ENCODE measurements around the gene SMIM1.
A peak's percentile ranks its signal among the peaks of the same experiment; 100 is the strongest.

Gene SMIM1

DNA sequence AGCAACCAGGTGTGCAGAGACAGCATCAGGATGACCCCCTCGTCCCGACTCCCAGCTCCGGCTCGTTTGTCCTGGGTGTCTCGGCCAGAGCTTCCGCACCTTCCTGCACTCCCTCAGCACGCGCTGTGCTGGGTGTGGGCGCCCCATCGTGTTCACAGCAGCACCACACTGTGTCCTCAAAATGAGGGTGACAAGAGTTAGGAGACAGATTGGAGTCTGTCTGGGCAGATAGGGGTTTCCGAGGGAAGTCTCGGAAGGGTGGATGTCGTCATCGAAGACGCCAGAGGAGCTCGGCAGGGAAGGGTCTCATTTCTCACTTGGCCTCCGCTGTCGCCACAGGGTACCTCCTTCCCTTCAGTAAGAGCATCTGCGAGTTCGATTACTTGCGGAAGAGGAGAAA lies 16.2 kb upstream of the SMIM1 start:
- DNase-seq (ENCODE audit: low read depth): no peak

DNA sequence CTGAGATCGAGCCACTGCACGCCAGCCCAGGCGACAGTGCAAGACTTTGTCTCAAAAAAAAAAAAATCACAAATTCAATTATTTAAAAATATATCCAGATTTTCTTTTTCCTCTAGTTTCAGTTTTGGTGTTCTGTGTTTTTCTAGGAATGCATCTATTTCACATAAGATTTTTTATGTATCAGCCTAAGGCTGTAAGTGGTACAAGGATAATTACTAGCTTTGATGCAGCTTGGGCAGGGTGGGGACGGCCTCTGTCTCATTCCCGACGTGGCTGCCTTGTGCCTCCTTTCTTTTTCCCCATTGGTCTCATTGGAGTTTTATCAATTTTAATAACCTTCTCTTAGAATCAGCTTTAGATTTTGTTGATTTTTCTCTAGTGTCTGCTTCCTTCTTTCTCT lies 13.4 kb upstream of the SMIM1 start:
- DNase-seq (ENCODE audit: low read depth): no peak

DNA sequence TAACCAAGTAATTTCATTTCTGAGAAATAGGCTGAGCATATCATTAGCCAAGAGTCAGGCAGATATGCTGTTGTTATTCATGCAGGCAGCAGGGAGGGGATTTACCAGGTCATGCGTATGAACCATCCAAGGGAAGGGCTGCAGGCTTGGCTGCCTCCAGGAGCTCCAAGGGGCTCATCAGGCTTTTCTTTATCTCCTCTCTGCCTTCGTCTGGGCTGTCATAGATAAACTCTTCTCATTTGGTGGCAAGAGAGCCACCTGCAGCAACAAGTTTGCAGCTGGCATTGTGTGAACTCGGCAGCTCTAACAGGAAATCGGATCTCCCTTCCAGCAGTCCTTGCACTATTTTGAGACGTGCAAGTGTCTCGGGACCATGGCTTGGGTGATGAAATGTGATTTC lies 12.8 kb upstream of the SMIM1 start:
- no peak for DNase-seq (ENCODE audit: low read depth)

DNA sequence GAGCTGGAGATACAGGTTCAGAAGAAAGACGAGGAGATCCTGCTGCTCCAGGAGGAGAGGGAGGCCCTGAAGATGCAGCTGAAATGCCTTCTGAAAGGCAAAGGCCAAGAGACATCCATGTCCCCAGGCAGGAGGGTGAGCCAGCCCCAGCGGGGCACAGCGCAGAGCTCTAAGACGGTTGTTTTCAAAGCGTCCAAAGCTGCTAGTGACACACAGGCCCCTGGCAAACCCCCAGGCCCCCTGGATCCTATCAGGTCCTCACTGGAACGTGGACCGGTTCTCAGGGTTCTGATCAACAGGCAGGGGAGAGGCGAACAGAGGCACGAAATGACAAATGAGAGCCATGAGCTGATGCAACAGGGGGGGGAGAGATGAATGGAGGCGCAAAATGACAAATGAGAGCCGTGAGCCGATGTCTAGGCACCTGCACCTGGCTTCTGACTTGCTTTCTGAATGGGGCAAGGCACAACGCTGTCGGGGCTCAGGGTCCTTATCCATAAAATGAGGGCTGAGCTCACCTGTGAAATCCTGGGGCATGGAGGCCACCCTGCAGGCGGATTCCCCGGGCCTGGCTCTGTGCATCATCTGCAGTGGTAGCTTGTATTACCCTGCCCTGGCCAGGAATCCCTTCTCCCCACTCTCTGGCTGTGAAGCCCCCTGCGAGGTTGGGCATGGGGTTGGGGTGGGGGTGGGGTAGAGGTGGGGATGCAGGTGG lies 11.1 kb upstream of the SMIM1 start:
- no peak for DNase-seq (ENCODE audit: low read depth)

DNA sequence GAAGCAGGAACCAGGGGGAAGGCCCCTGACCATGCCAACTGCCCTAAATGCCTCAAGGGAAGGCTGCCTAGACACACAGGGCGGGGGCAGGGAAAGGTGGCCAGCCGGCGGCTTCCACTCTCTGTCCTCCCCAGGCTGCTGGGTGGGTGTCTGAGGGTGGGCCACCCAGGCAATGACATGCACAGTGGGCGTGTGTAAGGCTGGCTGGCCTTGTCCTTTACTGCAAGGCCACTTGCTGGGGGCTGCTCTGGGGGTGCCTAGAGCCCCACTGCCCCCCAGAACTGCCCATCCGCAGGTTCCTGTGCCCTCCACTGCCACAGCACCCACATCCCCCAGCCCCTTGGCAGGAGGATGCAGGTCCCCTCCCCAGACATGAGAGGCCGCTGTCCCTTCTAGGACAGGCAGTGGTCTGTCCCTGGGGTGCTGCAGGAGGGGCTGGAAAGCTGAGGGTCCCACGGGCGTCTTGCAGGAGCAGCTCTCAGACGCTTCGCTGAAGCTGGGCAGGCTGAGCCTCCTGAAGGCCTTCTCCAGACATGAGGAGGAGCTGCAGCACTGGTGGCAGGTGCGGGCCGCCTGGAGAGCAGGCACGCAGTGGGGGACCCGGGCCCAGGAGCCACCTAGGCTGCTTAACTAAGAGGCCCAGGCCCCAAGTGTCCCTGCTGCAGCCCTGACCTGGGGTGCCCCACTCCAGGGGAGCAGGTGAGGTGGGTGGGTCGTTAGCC lies 10.2 kb upstream of the SMIM1 start:
- no peak for DNase-seq (ENCODE audit: low read depth)

DNA sequence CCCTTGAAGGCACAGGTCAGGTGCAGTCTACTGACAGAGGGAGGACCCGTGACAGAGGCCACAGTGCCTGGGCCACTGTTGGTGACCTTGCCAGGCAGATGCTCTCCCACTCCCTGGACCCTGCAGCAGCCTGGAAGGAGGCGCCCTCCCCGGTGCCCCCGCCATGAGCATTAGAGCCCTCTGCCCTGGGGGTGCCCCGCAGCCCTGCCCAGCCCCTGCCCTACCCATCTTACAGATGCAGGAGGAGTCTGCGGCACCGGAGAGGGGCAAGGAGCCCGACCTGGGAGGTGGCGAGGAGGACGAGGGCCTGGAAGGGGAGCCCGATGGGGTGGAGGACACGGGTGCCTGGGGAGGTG lies 9.7 kb upstream of the SMIM1 start:
- DNase-seq (ENCODE audit: low read depth): no peak

DNA sequence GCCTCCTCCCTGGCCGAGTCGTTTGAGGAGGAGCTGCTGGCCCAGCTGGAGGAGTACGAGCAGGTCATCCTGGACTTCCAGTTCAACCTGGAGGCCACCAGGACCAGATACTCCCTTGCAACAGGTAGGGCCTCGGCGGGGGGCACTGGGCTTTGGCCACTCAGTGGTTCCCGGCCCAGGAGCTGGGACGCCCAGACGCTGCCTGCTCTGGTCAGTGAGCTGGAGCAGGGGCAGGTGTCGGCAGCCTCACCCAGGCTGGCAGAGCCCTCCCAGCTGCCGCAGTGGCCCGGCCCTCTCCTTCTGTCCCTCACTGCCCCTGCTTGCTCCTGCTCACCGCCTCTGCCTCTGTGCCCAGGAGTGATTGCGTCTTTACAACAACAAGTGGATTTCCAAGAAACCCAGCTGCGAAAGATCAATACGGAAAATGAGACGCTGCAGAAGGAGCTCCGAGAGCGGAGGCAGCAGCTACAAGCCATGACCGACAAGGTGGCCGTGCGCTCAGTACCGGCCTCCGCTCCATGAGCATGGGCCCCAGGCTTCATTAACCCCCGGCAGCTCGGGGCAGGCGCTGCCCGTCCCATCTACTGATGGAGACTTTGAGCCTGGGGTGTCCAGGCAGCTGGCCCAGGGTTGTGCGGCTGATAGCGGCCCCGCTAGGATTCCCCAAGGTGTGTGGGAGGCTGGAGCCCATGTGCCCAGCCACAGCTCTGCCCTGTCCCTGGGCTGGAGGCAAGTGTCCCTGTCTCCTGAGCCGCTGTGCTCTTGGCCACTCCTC lies 9.0 kb upstream of the SMIM1 start:
- no peak for DNase-seq (ENCODE audit: low read depth)

DNA sequence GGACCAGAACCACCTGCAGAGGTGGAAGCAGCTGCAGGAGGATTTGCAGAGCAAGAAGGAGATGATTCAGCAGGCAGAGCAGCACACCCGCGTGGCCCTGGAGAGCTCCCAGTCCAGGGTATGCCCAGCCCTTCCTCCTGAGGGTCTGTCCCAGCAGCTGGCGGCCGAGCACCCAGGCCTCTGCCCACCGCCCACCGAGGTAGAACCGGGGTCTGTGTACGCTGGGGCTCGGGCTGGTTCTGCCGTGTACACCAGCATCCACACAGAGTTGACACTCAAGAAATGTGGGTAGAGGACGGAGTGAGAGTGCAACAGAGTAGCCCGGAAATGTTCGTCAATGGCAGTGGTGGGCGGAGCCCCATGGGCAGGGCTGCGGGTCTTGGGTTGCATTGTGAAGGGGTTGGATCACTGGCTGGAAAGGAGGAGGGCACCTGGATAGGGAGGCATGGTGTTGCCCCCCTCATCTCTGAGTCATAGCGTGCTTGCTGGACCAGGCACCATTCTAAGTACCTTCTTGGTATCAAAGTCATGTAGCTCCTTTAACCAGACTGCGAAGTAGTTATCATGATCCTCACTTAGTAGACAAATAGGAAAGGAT lies 5.1 kb upstream of the SMIM1 start:
- no peak for DNase-seq (ENCODE audit: low read depth)

DNA sequence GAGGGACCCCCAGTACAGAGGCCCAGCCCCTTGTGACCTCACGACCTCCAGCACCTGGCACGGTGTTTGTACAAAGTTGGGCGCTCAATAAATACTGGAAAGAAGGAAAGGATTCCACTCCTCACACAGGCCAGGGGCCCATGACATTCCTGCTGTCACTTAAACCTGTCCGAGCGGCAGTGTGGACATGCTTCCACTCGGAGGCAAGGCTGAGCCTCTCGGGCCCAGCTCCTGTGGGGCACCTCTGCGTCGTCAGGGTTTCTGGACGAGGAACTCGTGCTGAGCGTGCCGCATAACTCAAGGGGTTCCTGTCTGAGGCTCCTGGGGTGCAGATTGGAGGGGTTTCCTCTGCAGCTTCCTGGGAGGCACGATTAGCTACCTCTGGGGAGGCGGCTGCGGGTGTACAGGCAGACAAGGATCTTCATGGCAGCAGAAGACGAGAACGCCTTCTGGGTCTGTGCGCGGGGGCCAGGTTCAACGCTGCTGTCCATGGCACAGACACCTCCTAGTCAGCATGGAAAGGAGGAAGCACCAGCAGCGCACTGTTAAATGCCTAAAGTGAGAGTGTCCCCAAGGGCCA lies 3.6 kb upstream of the SMIM1 start:
- no peak for DNase-seq (ENCODE audit: low read depth)

DNA sequence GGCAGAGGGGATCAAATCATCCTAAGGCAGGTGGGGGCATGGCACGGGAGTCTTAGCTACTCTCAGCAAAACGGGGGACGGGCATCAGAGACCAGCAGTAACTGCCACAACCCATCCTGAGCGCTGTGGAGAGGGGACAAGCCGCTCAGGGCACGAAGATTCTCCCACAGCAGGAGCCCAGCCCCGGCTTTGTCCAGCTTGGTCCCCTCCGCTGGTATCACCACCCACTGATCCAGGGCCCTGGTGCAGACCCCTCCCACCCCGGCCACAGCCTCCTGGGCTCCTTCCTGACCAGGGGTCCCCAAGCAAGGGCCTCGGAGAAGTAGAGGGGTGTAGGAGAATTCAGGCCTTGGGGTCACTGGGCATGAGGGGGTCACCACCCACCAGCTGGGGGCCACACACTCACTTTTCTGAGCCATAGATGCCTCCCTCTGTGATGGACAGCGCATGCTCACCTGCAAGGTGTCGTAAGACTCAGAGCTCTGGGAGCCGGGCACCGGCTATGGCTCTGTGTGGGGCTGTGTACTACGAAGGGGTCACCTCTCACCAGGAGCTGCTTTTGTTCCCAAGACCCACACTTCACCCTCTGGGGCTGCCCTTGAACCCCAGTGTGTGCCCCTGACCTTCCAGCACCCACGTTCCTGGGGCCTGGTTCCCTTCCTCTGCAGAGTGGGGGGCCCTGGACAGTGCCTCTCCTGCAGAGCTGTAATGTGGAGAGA lies 2.3 kb upstream of the SMIM1 start:
- DNase-seq (ENCODE audit: low read depth): no peak

DNA sequence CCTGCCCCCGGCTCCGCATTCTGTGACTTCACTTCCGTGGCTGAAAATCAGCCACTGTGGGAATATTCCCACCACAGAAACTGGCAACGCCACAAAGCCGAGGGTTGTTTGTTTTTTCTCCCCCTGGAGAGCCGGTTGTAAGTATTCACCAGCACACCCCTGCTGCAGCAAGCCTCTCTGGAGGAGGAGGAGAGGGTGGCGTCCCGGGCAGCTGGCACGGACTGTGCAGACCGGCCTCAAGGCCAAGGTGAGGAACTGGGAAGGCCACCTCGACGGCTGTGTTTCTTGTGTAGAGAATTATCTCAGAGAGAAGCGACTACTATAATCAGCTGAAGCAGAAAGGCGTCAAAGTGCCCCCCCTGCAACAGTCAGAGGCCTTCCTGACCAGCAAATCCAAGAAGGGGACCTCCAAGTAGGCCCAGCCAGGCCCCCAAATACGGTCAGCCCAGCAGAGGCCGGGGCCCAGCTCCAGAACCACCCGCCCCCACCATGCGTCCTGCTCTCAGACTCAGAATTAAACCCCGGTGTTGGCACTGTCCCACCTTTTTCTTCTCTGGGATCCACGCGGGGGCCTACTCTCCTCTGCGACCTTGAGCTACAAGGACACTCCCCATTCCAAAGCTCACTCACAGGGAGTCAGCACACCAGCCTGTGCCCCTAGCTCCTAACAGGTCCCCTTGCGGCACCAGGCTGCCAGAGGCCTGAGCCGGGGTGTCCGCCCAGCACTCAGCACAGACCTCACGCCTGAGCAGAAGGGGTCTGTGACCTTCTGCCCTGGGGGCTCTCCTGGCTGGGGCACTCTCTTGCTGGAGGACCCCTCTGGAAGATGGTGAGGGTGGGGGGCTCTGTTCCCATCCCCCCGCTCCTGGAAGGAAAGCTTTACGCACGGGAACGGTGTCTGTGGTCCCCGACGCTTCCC lies 1.2 kb upstream of the SMIM1 start:
- no peak for DNase-seq (ENCODE audit: low read depth)

DNA sequence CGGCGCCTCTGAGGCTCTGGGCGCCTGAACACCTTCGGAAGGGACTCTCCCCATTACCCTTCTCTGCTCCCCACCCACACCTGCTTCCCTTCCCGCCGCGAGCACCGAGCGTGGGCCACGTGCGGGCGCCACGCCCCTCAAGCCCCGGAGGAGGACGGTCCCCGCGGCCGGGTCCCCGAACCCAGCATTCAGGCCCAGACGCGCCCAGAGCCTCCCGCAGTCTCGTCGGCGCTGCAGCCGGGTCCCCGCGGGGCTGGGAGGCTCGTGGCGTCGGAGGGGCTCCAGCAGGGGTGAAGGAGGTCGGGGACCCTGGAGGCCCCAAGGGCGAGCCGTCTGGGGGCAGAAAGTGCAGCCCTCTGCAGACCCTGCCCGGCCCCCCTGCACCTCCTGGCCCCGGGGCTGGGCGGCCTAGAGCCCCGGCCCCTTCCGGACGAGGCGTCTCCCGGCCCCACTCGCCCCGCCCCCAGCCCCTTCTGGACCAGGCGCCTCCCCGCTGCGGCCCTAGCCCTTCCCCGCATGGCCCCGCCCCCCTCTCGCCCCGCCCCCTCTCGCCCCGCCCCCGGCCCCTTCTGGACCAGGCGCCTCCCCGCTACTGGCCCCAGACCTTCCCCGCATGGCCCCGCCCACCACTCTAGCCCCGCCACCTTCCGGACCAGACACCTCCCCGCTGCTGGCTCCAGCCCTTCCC lies 378 bp upstream of the SMIM1 start:
- peak; percentile 72 for DNase-seq (ENCODE audit: low read depth)

DNA sequence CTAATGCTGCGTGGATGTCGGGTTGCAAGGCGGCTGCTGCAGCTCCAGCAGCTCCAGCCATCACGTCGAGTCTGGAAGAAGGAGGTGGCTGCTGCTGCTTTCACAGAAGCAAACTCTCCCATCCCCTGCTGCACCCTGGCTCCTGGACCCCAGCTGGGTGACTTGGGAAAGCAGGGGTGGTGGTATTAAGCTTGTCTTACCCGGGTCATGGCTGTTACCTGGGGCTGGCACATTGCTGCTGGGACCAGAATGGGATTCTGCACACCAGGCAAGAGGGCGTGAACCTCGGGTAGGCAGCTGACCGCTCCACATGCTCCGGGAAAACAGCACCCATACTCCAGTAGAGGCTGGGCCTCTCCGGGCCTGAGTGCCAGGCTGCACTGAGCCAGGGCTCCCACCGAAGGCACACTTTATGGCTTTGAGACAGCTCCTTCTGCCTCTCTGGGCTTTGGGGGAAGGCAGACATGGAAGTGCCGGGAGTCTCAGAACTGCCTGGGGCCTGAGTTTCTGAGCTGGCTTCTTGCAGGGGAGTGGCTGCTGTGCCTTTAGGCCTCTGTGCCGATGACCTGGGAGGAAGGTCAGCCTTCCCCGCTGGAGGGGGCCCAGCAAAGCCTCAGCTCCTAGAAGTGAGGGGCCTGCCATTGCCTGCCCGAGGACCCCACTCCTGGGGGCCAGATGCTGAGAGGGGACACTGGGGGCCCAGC lies 1.2 kb downstream of the SMIM1 start:
- no peak for DNase-seq (ENCODE audit: low read depth)

DNA sequence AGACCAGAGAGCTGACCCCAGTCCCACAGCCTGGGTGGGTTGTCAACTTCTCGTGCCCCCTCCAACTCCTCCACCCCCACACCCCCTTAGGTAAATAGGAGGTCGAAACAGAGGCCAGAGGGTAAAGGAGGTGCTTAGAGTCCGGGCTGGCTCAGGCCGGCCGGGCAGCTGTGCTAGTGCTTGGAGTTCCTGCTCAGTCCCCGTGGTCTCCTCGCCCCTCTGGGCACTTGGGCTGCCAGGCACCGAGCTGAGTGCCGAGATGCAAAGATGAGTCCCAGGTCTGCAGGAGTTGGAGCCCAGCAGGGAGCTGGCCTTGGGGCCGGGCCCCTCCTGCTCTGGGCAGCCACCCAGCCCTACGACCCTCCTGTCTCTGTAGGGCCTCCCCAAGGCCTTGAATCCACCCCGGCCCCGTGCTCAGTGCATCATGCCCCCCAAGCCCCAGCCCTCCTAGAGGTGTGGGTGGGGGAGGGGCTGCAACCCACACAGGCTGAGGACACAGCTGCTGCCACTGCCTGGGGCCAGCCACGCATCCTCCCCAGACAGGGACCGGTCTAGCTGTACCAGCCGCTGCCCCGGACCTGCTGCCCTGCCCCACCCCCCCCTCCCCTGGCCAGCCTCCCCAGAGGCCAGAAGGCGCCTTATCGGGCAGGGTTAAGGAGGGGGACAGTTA lies 1.9 kb downstream of the SMIM1 start:
- no peak for DNase-seq (ENCODE audit: low read depth)

DNA sequence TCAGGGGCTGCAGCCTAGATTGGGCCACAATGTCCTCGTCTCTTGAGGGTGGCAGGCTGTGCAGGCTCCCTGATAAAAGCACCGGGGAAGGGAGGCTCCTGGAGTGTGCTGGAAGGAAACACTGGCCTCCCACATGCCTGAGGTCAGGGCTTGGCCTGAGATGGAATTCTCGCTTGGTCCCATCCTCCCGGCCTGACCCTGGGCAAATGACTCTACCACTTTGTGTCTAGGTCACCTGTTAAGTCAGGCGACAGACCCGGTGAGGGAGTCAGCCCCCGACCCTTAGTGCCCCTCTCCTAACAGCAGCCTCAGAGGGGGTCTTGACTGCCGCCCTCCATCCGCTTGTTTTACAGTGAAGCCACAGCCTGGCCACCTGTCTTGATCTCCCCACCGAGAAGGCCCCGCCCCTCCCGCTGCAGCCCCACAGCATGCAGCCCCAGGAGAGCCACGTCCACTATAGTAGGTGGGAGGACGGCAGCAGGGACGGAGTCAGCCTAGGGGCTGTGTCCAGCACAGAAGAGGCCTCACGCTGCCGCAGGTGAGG lies 2.5 kb downstream of the SMIM1 start:
- no peak for DNase-seq (ENCODE audit: low read depth)

DNA sequence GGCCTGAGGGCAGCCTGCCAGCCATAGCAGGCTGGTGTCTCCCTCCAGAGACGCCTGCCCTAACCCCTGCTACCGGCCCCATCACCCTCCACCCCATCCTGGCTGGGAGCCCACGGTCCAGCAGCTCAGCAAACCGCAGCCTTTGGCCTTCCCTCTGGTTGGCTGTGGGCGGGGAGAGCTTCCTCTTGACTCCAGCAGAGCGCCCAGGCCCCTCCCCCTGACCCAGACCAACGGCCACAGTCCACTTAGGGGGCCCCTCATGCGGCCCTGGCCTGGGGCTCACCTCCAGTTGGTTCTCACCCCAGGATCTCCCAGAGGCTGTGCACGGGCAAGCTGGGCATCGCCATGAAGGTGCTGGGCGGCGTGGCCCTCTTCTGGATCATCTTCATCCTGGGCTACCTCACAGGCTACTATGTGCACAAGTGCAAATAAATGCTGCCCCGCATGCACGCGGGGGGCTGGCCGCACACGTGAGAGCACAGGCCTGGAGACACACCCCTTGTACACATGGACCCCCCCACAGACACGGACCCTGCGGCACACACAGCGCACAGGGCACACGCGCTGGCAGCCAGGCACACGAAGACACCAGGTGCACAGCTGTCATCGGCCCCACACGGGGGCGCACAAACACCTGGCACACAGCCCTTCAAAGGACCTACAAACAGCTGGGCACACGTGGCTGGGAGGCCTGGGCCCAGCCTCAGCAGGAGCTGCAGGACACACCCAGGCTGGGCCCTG lies 3.1 kb downstream of the SMIM1 start:
- peak; percentile 20 for DNase-seq (ENCODE audit: low read depth)

DNA sequence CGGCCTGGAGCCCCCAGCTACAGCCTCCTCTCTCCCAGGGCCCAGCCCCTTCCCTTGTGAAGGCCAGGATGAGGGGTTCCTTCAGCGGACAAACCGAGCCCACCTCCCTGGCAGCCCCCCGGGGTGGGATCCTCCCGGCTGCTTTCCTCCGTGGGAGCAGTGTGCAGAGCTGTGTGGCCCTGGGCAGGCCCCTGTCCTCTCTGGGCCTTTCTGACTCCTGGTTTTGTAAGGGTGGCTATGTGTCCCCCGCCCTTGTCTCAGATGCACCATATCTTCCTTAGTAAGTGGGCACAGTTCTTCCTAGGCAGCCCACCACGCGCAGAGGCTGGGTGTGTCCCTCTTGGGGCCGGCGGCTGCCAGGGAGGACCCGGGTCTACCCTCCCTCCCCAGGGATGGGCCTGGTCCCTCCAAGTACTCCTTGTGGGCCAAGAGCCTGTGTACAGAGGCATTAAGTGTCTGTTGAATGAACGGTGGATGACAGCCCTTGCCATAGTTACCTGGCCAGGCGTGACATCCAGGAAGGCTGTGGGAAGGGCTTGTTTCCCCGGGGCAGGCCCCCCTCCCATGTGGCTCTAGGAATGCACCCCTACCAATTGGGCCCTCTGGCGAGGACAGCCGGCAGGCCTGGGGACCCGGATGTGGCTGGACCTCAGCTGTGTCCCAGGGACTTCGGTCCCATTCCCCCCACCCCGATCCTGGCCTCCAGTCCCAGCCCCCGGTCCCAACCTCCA lies 3.8 kb downstream of the SMIM1 start:
- no peak for DNase-seq (ENCODE audit: low read depth)
